HCT116 (cell line): ENCODE measurements around the gene IGSF9.

Experiments
- CTCF ChIP-seq, 3 experiments: fragments of 200-600 bp in 1 of 3; sonication (generic) in 1 of 3; IDR thresholded peaks in 2 of 3; conservative IDR thresholded peaks in 1 of 3; 2 replicates each; pipeline ENCODE4 v1.5.1; 2012 to 2017; ENCODE audit warnings: low read depth in 2 of 3, low read length in 2 of 3, antibody characterized with exemption in 1 of 3, borderline replicate concordance in 1 of 3, control low read depth in 1 of 3, mild to moderate bottlenecking in 1 of 3, mixed read lengths in 1 of 3, mixed run types in 1 of 3, moderate library complexity in 1 of 3; ENCODE audit not compliant: insufficient read depth in 1 of 3
- EZH2 ChIP-seq: fragments of 200-600 bp; sonication (generic); IDR thresholded peaks from 2 replicates; pipeline ENCODE4 v1.6.1; 2017; ENCODE audit warnings: antibody characterized with exemption, mixed run types
- TF ChIP-seq, protein P1 (sequence below): IDR thresholded peaks from 2 replicates; pipeline ENCODE4 v1.6.1; 2012

DNA sequence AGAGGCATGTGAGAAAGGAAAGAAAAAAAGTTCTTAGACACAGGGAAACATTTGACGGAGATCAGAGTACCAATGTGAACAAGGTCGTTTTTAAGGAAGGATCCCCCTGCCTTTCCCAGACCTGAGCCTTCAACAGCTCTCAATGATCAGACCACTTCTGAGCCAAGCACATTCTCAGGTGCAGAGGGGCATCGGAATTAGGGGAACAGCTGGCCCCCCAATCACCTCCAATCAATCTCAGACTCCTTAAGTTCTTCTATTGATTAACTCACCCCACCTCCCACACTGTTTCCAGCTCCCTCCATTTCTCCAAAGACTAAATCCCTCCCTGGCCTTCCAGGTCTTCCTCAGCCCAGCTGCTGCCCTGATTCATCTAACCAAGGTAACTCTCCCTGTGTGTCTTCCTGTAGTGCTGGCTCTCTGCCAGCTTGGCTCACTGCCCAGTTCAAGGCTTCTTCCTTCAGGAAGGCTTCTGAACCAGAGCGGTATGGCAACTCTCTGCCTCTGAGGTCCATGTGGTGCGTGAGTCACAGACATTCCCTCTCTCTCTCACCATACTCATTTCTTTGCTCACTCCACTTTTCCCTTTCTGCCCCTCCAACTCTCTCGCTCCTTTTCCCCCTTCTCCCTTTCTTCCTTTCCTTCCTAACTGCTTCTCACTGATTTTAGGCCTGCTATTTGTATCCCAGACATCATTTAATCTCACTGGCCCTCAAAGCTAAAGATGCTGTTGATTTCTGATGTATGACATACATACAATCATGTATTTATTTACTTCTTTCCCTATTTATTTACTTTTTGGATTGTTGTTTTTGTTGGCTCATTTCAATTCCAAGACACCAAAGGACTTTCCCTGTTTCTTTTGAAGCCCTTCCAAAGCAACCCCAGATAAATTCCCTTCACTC, 63.5 kb downstream of the IGSF9 start:
- TF ChIP-seq, protein P1, sequence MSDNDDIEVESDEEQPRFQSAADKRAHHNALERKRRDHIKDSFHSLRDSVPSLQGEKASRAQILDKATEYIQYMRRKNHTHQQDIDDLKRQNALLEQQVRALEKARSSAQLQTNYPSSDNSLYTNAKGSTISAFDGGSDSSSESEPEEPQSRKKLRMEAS: peak; percentile 94
- TF ChIP-seq CTCF (IDR thresholded peaks at IDR 0.05 in 2 of 3, conservative IDR thresholded peaks at IDR 0.05 in 1 of 3; ENCODE audit: borderline replicate concordance in 1 of 3, insufficient read depth in 1 of 3, low read depth in 2 of 3, low read length in 2 of 3) (no peak), EZH2 (no peak)
